IPS DF 6.9 (cell line): ENCODE data around the gene RIC8B.

Source experiments
- DNase-seq: peaks from one replicate; pipeline ENCODE4 v3.0.0-alpha.2; 2013; ENCODE audit warnings: low read depth, low spot score
- H3K27ac ChIP-seq: one replicate; pipeline ENCODE4 v1.5.1; 2013; ENCODE audit warnings: low read length, control low read depth
- H3K27me3 ChIP-seq: 2 replicates; pipeline ENCODE4 v1.6.1; 2013; ENCODE audit warnings: mild to moderate bottlenecking, low read length; ENCODE audit not compliant: control insufficient read depth, insufficient read depth
- H3K36me3 ChIP-seq: 2 replicates; pipeline ENCODE4 v1.6.1; 2013; ENCODE audit warnings: low read length; ENCODE audit not compliant: control insufficient read depth, insufficient read depth
- H3K4me1 ChIP-seq: 2 replicates; pipeline ENCODE4 v1.6.1; 2013; ENCODE audit warnings: low read length; ENCODE audit not compliant: control insufficient read depth, insufficient read depth
- H3K4me3 ChIP-seq: 2 replicates; pipeline ENCODE4 v1.5.1; 2013; ENCODE audit warnings: mild to moderate bottlenecking, low read length
- H3K9me3 ChIP-seq: 2 replicates; pipeline ENCODE4 v1.6.1; 2013; ENCODE audit warnings: low read length, inconsistent platforms; ENCODE audit not compliant: control insufficient read depth, insufficient read depth
- WGBS: extraction: QIAGEN DNeasy Blood & Tissue Kit; methylation state at CpG from one replicate; pipeline ENCODE4 v1.1.7; 2013; ENCODE audit warnings: mixed read lengths, missing lambda C conversion rate; ENCODE audit not compliant: insufficient read length, insufficient coverage; 5-methylcytosine and 5-hydroxymethylcytosine counted together

RIC8B gene

GRCh38 chr12:106926657-106927056 is 152.2 kb downstream of the RIC8B start:
- H3K27ac ChIP-seq: no peak overlapping the region
- no peaks in the 10 kb centered on the region for H3K27me3 ChIP-seq
- H3K9me3 ChIP-seq: no peaks in the 10 kb centered on the region
- no CpG with 5 or more reads among the region's 1 CpG for WGBS
- no peak for DNase-seq
- H3K4me3 ChIP-seq: no peak overlapping the region
- no peaks in the 10 kb centered on the region for H3K4me1 ChIP-seq
- H3K36me3 ChIP-seq: no peaks in the 10 kb centered on the region

DNA sequence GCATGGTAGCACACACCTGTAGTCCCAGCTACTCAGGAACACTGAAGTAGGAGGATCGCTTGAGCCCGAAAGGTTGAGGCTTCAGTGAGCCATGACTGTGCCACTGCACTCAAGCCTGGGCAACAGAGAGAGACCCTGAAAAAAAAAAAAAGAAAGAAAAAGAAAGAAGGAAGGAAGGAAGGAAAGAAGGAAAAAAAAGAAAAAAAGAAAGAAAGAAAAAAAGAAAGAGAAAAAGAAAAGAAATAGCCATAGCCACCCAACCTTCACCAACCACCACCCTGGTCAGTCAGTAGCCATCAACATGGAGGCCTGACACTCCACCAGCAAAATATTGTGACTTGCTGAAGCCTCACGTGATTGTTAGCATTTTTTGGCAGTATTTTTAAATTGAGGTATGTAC is 159.8 kb downstream of the RIC8B start:
- Histone ChIP-seq H3K27ac (no peak overlapping the region), H3K27me3 (no peaks in the 10 kb centered on the region), H3K4me3 (no peak overlapping the region), H3K36me3 (no peaks in the 10 kb centered on the region), H3K9me3 (no peaks in the 10 kb centered on the region), H3K4me1 (no peaks in the 10 kb centered on the region)
- DNase-seq: no peak
- no CpG with 5 or more reads among the region's 3 CpGs for WGBS
